ENCODE data around the gene HOATZ.

The HOATZ gene

GRCh38 chr11:111528557-111528956, 14.0 kb downstream of the HOATZ start:
- H3K4me3 Mint-ChIP-seq = no peak overlapping the region
- H3K4me1 Mint-ChIP-seq = peaks cover 28% of the 10 kb centered on the region
- DNase-seq = peak; percentile 40
- no peaks in the 10 kb centered on the region for H3K36me3 Mint-ChIP-seq
- no peaks in the 10 kb centered on the region for H3K27me3 Mint-ChIP-seq
- no peaks in the 10 kb centered on the region for H3K9me3 Mint-ChIP-seq
- peak overlapping the region; percentile 60 for H3K27ac Mint-ChIP-seq
- CTCF ChIA-PET = interaction anchor here (1.1 to 2.1 kb wide), 2 partner anchors 16 to 73 kb away, joined by 5 to 6 read pairs; partner anchors contain the start of gene BTG4

GRCh38 chr11:111530091-111530490, 15.5 kb downstream of the HOATZ start:
- no peak overlapping the region for H3K27ac Mint-ChIP-seq
- CTCF ChIA-PET = interaction anchor here (2.1 kb wide), 1 partner anchor 75 kb away, joined by 6 read pairs; no protein-coding TSS in a partner anchor
- H3K4me3 Mint-ChIP-seq = no peak overlapping the region
- no peaks in the 10 kb centered on the region for H3K9me3 Mint-ChIP-seq
- no peaks in the 10 kb centered on the region for H3K36me3 Mint-ChIP-seq
- DNase-seq = no peak
- peaks cover 28% of the 10 kb centered on the region for H3K4me1 Mint-ChIP-seq
- H3K27me3 Mint-ChIP-seq = peaks cover 4% of the 10 kb centered on the region

DNA sequence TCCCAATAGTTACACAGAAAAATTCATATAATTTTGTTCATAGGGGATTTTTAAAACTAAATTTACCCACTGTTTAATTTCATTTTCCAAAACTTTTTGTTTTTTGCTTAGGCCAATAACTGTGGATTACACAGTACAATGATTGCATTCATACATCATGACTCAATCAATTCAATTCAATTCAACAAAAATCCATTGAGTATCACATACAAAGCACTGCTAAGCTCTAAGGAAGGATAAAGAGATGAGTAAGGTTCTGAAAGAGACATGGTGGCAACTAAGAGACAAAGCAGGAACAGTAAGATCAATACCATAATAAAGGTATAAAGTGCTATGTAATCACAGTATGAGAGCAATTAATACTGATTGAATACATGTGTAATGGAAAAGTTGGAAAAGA, 16.6 kb downstream of the HOATZ start:
- Mint-ChIP-seq H3K36me3 (no peaks in the 10 kb centered on the region), H3K27ac (no peak overlapping the region), H3K9me3 (no peaks in the 10 kb centered on the region), H3K4me1 (peaks cover 25% of the 10 kb centered on the region), H3K27me3 (peaks cover 7% of the 10 kb centered on the region), H3K4me3 (no peak overlapping the region)
- CTCF ChIA-PET = interaction anchor here (1.8 kb wide), 1 partner anchor 19 kb away, joined by 4 read pairs; the partner anchor contains the start of gene BTG4
- DNase-seq = no peak

DNA sequence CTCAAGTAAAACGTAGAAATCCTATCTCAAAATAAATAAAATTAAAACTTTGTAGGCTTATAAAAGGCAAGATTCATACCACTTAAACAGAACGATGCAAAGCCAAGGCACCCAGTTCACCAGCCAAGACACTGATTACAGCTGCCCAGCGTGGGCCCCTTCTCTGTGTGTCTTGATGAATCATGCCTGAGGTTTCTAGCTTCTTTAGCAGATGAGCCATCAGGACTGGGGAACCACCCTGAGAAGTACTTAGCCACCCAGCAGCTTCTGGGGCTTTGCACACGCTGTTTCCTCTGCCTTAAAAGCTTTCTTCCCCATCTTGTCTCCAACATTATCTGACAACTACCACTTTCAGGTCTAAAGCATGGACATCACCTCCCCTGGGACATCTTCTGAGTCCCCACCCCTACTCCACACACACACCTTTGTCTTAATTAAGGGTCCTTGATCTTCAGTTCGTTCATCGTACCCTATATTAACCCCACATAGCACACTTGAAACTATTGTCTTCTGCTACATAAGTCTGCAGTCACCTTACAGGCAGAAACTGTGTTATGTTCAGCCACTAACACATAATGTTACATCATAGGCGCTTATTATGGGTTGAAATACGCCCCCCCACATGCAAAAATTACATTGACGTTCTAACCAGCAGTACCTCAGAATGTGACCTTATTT, 17.2 kb downstream of the HOATZ start:
- Mint-ChIP-seq H3K27ac (no peak overlapping the region), H3K27me3 (peaks cover 7% of the 10 kb centered on the region), H3K9me3 (no peaks in the 10 kb centered on the region), H3K36me3 (no peaks in the 10 kb centered on the region), H3K4me3 (no peak overlapping the region), H3K4me1 (peaks cover 19% of the 10 kb centered on the region)
- peak; percentile 47 for DNase-seq
- CTCF ChIA-PET = interaction anchor here (1.3 to 1.8 kb wide), 2 partner anchors 13 to 19 kb away, joined by 4 read pairs; partner anchors contain the start of gene BTG4

- DNase-seq = no peak
- no peak overlapping the region for H3K4me3 Mint-ChIP-seq
- CTCF ChIA-PET = interaction anchor here (1.3 to 1.8 kb wide), 2 partner anchors 14 to 20 kb away, joined by 4 read pairs; partner anchors contain the start of gene BTG4
These were observed 17.8 kb downstream of the HOATZ start for GRCh38 chr11:111532365-111532709.

DNA sequence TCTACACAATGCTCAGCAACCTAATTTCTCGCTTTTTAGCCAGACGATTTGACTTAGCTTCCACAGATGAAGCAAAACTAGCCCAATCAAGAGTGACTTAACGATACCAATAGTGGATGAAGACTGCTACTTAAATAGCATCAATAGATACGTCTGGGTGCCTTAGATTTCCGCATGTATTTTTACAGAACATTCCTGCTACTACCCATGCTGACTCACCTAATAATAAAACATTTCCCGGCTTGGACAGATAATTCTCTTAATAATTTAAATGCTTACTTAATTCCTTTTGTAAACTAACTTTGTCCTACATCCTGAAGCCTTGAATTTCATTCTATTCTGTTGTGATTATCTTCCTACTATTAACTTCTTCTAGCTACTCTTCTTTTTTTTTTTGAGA, 20.7 kb downstream of the HOATZ start:
- Mint-ChIP-seq H3K27me3 (peaks cover 33% of the 10 kb centered on the region), H3K4me1 (peaks cover 24% of the 10 kb centered on the region), H3K36me3 (no peaks in the 10 kb centered on the region), H3K27ac (no peak overlapping the region), H3K4me3 (no peak overlapping the region), H3K9me3 (peaks cover 2% of the 10 kb centered on the region)
- DNase-seq = no peak
- CTCF ChIA-PET = no interaction called here

More at GRCh38 chr11:111532365-111532709, 17.8 kb downstream of the HOATZ start:
- Mint-ChIP-seq H3K4me1 (peaks cover 19% of the 10 kb centered on the region), H3K27ac (no peak overlapping the region), H3K27me3 (peaks cover 8% of the 10 kb centered on the region), H3K36me3 (no peaks in the 10 kb centered on the region), H3K9me3 (no peaks in the 10 kb centered on the region)

DNA sequence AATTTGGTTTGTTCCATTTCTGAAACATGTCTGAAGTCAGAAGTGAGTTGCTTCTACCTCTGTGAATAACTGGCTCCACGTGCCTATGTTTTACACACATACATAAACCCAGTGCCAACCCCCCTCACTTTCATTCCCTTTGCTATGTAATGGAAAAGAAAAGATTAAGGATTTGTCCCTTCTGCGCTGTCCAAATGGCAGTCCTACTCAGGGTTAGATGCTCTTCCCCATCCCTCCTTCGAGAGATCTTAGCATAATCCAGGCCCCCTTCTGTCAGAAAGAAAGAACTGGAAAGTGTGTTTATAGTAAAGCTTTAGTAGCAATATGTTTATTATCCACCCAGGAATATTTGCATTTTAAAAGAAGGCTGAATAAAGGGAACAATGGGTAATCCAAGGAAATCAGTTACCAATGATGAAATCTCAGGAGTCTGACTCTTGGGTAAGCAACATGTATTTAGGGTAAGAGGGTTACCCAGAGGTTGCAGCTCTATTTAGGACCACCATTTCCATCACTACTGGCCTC, 22.8 kb downstream of the HOATZ start:
- Mint-ChIP-seq H3K36me3 (no peaks in the 10 kb centered on the region), H3K4me3 (no peak overlapping the region), H3K9me3 (peaks cover 2% of the 10 kb centered on the region), H3K27me3 (peaks cover 54% of the 10 kb centered on the region), H3K27ac (no peak overlapping the region), H3K4me1 (peaks cover 25% of the 10 kb centered on the region)
- no peak for DNase-seq
- CTCF ChIA-PET = no interaction called here

DNA sequence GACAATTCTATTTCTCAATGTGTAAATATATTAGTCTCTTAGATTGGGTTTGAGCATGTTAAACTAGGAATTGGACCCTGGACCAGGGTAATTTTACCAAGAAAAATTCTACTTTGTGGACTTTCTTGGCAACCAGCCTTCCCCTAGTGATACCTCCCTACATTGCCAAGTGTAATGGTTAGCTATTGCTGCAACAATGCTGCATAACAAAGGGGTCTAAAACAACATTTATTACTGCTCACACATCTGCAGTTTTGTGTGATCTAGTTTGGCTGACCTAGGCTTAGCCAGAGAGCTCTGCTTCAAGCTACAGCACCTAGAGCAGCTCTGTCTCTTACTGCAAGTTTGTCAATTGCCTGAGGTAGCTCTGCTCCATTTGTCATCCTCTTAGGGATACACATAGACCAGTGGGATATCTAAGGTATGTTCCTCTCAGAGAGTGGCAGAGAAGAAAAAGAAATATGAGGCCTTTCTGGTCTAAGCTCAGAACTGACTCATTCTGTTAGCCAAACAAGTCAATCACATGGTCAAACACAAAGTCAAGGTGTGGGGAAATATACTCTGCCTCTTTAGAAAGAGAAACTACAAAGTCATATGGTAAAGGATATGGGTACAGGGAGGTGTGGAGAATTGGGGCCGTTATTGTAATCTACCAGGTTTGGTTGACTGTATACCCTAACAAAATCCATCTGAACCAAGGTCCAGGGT, 24.0 kb downstream of the HOATZ start:
- no peak for DNase-seq
- H3K27me3 Mint-ChIP-seq = peaks cover 65% of the 10 kb centered on the region
- CTCF ChIA-PET = interaction anchor here (1.0 to 3.9 kb wide), 3 partner anchors 26 to 84 kb away, joined by 3 to 15 read pairs (median 4); partner anchors contain the start of gene BTG4
- no peaks in the 10 kb centered on the region for H3K36me3 Mint-ChIP-seq
- H3K27ac Mint-ChIP-seq = peak overlapping the region; percentile 43
- peaks cover 2% of the 10 kb centered on the region for H3K9me3 Mint-ChIP-seq
- H3K4me1 Mint-ChIP-seq = peaks cover 28% of the 10 kb centered on the region
- no peak overlapping the region for H3K4me3 Mint-ChIP-seq

GRCh38 chr11:111539426-111540113, 25.0 kb downstream of the HOATZ start:
- CTCF ChIA-PET = interaction anchor here (1.0 to 3.9 kb wide), 3 partner anchors 27 to 85 kb away, joined by 3 to 15 read pairs (median 4); partner anchors contain the start of gene BTG4
- Mint-ChIP-seq H3K9me3 (peaks cover 2% of the 10 kb centered on the region), H3K36me3 (no peaks in the 10 kb centered on the region), H3K4me3 (peak overlapping the region; percentile 39), H3K27ac (peak overlapping the region; percentile 43), H3K4me1 (peaks cover 28% of the 10 kb centered on the region), H3K27me3 (peaks cover 74% of the 10 kb centered on the region)
- DNase-seq = no peak

- Mint-ChIP-seq H3K4me1 (peaks cover 28% of the 10 kb centered on the region), H3K4me3 (peak within 1 kb of the TSS; percentile 46), H3K9me3 (peaks cover 2% of the 10 kb centered on the region), H3K27me3 (peaks cover 72% of the 10 kb centered on the region), H3K27ac (peak within 1 kb of the TSS; percentile 58), H3K36me3 (no peaks in the 10 kb centered on the region)
- peak; percentile 46 for DNase-seq
- CTCF ChIA-PET = interaction anchor here (2.1 to 3.9 kb wide), 2 partner anchors 27 to 86 kb away, joined by 8 to 15 read pairs; no protein-coding TSS in a partner anchor
These were observed 25.7 kb downstream of the HOATZ start, which contains the start of gene LAYN for GRCh38 chr11:111540114-111540936. Gene LAYN, plus strand, starts transcription at chr11:111540720. Its CDS starts 124 bp downstream, at chr11:111540844.

DNA sequence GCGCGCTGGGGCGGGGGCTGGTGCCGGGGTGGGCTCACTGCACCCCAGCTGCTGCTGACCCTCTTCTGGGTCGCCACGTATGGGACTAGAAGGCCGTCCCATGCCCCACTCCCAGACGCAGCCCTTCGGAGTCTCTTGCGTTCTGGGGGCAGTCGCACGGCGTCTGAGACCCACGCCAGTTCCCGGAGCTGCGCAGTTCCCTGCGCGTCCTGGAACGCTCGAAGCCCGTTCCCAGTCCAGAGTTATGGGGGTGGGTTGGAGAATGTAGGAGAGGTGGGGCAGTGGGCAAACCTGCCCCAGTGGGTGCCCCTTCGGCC, 26.3 kb downstream of the HOATZ start:
- Mint-ChIP-seq H3K9me3 (peaks cover 2% of the 10 kb centered on the region), H3K36me3 (no peaks in the 10 kb centered on the region), H3K27me3 (peaks cover 68% of the 10 kb centered on the region), H3K4me1 (peaks cover 28% of the 10 kb centered on the region), H3K4me3 (peak overlapping the region; percentile 22), H3K27ac (no peak overlapping the region)
- no peak for DNase-seq
- CTCF ChIA-PET = interaction anchor here (2.1 to 3.9 kb wide), 2 partner anchors 28 to 86 kb away, joined by 8 to 15 read pairs; no protein-coding TSS in a partner anchor

DNA sequence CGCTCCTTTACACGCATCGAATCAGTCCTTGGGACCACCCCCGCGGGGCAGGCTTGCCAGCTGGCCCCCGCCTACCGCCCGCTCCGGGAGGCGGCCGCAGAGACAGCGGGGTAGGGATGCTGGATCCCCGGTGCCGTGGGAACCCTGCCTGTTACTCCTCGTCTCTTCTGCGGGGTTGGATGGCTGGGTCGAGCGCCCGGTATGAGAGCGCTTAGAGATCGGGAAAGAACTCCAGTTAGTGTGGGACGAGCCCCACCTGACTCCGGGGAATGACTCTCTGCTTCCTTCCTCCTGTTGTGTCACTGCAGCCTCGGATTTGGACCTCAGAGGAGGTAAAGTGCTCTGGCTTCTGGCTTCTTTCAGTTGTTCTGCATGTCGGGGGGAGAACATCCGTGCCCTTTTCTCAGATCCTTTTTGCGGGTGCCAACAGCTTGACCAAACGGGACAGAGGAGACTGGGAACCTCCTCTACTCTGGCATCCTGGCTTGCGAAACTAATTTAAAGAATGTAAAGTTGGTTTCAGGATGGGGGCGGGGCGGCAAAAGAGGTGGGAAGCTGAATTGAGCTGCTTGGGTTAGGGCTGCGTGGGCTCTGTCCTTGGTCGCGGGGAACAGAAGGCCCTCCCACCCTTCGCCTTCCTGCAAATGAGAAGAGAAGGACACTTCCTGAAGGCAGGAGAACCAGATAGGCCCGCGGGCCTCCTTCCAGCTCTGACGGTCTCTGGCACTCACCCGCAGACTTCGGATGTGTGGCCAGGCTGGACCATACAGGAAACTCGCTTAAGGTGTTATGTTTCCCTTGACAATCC, 26.9 kb downstream of the HOATZ start:
- H3K36me3 Mint-ChIP-seq = no peaks in the 10 kb centered on the region
- H3K27me3 Mint-ChIP-seq = peaks cover 70% of the 10 kb centered on the region
- peaks cover 2% of the 10 kb centered on the region for H3K9me3 Mint-ChIP-seq
- H3K4me3 Mint-ChIP-seq = peak overlapping the region; percentile 46
- peaks cover 28% of the 10 kb centered on the region for H3K4me1 Mint-ChIP-seq
- CTCF ChIA-PET = interaction anchor here (2.1 to 3.9 kb wide), 2 partner anchors 28 to 87 kb away, joined by 8 to 15 read pairs; no protein-coding TSS in a partner anchor
- no peak overlapping the region for H3K27ac Mint-ChIP-seq
- DNase-seq = no peak

Data from activated naive CD4-positive, alpha-beta T cell treated with anti-CD3 and anti-CD28 coated beads, Interleukin-2, amount 10 ng/mL, durations not matched to agents 7 days and 5 days (primary cell).